CD4-positive, CD25-positive, alpha-beta regulatory T cell (primary cell): Measurements from ENCODE around the gene PROSER2. TPM values are rescaled to one million over a fixed set of nuclear protein-coding genes. Genes with fewer than 3 reads are reported as not detected.
"Not testable (repeated sequence)": the region's sequence is repeated elsewhere in the genome, so short reads cannot be mapped to it uniquely, and the experiment has no call there.

Experiments
- ATAC-seq, 2 donors: fragments of 150-1000 bp; cut with Tn5 transposase; one replicate each; pipeline ENCODE4 v1.10.0; 2021; ENCODE audit warnings: low read depth in 2 of 2, moderate number of reproducible peaks in 2 of 2, moderate library complexity in 1 of 2
- DNase-seq, 3 donors: peaks; one replicate each; pipeline versions ENCODE4 v3.0.0 to v3.0.0-alpha.2; 2012 to 2022; ENCODE audit warnings: mixed read lengths in 1 of 3
- H3K27ac ChIP-seq: one replicate; pipeline ENCODE4 v1.7.0; 2013; ENCODE audit warnings: mild to moderate bottlenecking, low read length; ENCODE audit not compliant: insufficient read depth, poor library complexity, severe bottlenecking
- H3K27me3 ChIP-seq: one replicate; pipeline ENCODE4 v1.7.0; 2013; ENCODE audit warnings: low read length; ENCODE audit not compliant: control insufficient read depth, insufficient read depth
- H3K36me3 ChIP-seq: one replicate; pipeline ENCODE4 v1.7.0; 2013; ENCODE audit warnings: mild to moderate bottlenecking, low read length, moderate library complexity; ENCODE audit not compliant: control insufficient read depth, insufficient read depth
- H3K4me1 ChIP-seq: 2 replicates; pipeline ENCODE4 v1.7.0; 2013; ENCODE audit warnings: mild to moderate bottlenecking, low read length; ENCODE audit not compliant: insufficient read depth, control insufficient read depth, poor library complexity, severe bottlenecking
- H3K4me3 ChIP-seq: one replicate; pipeline ENCODE4 v1.7.0; 2013; ENCODE audit warnings: low read depth, mild to moderate bottlenecking, low read length, moderate library complexity
- H3K9me3 ChIP-seq, 2 experiments: 1 replicate in 1 of 2; 2 replicates in 1 of 2; pipeline ENCODE4 v1.7.0; 2013; ENCODE audit warnings: low read length in 2 of 2, mild to moderate bottlenecking in 1 of 2, moderate library complexity in 1 of 2; ENCODE audit not compliant: control insufficient read depth in 2 of 2
- H3K27ac Mint-ChIP-seq, 3 donors: one replicate each; pipeline ENCODE4 v1.8.0; 2020 to 2022; ENCODE audit warnings: mild to moderate bottlenecking in 3 of 3, mixed read lengths in 3 of 3, moderate library complexity in 2 of 3
- H3K27me3 Mint-ChIP-seq: one replicate; pipeline ENCODE4 v1.8.0; 2022; ENCODE audit warnings: mild to moderate bottlenecking, mixed read lengths
- H3K36me3 Mint-ChIP-seq: one replicate; pipeline ENCODE4 v1.8.0; 2020; ENCODE audit warnings: mixed read lengths
- H3K4me1 Mint-ChIP-seq, 4 donors: one replicate each; pipeline ENCODE4 v1.8.0; 2020 to 2022; ENCODE audit warnings: mixed read lengths in 4 of 4, mild to moderate bottlenecking in 1 of 4
- H3K4me3 Mint-ChIP-seq, 4 donors: one replicate each; pipeline ENCODE4 v1.8.0; 2020 to 2022; ENCODE audit warnings: mild to moderate bottlenecking in 4 of 4, mixed read lengths in 4 of 4, moderate library complexity in 3 of 4
- H3K9me3 Mint-ChIP-seq, 7 donors: one replicate each; pipeline ENCODE4 v1.8.0; 2020 to 2022; ENCODE audit warnings: mixed read lengths in 7 of 7, mild to moderate bottlenecking in 3 of 7, moderate library complexity in 2 of 7
- polyA plus RNA-seq, 4 donors: library from polyadenylated mRNA; unstranded; fragments of 300-500 nt; fragmentation: Illumina TruSeq; gene quantifications; one replicate each; pipeline ENCODE4 v1.2.3, GENCODE V29; 2021
- total RNA-seq: library from RNA; stranded (reverse); gene quantifications from one replicate; pipeline ENCODE4 v1.2.3, GENCODE V29; 2022

The PROSER2 gene
- total and polyA plus RNA-seq, 5 donors from 2014 or later: 0.25 to 1.3 (median 0.65) TPM; not detected in 2

DNA sequence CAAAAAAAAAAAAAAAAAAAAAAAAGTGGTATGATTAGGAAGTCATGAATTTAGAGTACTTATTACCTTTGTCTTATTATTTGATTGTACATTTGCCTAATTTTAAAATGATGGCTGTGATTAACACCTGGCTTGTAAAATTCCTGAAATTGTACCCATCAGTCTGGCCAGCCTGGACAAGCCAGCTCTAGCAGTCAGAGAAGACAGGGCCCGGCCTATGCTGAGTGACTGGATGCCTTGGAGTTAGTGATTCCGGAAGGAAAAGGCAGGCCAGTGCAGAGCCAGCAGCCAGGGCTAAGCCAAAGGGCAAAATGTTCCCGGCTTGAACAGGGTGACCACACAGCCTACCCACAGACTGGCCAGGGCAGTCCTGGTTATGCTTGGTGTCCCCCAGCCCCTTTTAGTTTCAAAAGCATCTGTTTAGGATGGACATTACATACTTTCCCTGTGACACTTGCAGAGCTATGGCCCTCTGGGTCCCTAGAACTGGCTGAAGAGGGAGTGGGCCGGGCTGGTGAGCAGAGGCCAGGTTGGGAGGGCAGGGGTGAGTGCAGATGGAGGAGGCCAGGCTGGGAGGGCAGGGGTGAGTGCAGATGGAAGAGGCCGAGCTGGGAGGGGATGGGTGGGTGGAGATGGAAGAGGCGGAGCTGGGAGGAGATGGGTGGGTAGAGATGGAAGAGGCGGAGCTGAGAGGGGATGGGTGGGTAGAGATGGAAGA lies 61.7 kb downstream of the PROSER2 start:
- Mint-ChIP-seq H3K36me3 (no peaks in the 10 kb centered on the region), H3K27me3 (no peaks in the 10 kb centered on the region), H3K4me1 (peaks cover 0 to 4% (median 2%) of the 10 kb centered on the region in 4 donors), H3K4me3 (no peak overlapping the region), H3K27ac (no peak overlapping the region), H3K9me3 (no peaks in the 10 kb centered on the region)
- no peak overlapping the region for H3K4me3 ChIP-seq
- no peaks in the 10 kb centered on the region for H3K36me3 ChIP-seq
- no peaks in the 10 kb centered on the region for H3K4me1 ChIP-seq
- no peaks in the 10 kb centered on the region for H3K9me3 ChIP-seq
- DNase-seq (no peak), ATAC-seq (no peak)
- H3K27ac ChIP-seq: no peak overlapping the region
- no peaks in the 10 kb centered on the region for H3K27me3 ChIP-seq

DNA sequence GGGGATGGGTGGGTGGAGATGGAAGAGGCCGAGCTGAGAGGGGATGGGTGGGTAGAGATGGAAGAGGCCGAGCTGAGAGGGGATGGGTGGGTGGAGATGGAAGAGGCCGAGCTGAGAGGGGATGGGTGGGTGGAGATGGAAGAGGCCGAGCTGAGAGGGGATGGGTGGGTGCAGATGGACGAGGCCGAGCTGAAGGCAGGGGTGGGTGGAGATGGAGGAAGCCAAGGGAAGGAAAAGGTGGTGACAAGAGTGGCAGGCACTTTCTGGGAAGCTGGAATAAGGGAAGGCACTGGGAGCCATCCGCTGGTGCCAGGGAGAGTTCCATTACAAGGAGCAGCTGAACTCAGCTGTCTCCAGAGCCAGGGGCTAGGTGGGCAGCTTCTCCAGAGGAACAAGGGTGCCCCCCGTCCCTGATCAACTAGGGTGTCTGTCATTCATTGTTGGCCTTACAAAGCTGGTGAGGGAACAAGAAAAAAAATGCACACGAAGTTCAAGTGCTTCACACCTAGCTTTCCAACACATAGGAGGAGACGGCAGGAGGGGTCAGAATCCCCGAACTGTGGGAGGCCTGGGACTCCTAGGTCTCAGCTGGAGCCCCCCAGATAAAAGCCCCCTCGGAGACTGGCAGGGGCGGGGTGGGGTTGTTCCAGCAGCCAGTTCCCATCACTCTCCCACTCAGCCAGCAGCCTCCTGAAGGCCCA lies 62.4 kb downstream of the PROSER2 start:
- H3K4me1 Mint-ChIP-seq: peaks cover 0 to 4% (median 2%) of the 10 kb centered on the region in 4 donors
- DNase-seq: no peak
- no peak overlapping the region for H3K4me3 ChIP-seq
- no peak overlapping the region for H3K27ac ChIP-seq
- H3K36me3 Mint-ChIP-seq: no peaks in the 10 kb centered on the region
- no peaks in the 10 kb centered on the region for H3K36me3 ChIP-seq
- no peak overlapping the region for H3K27ac Mint-ChIP-seq
- ATAC-seq: no peak
- H3K27me3 ChIP-seq: no peaks in the 10 kb centered on the region
- H3K9me3 Mint-ChIP-seq: no peaks in the 10 kb centered on the region
- H3K9me3 ChIP-seq: no peaks in the 10 kb centered on the region
- no peaks in the 10 kb centered on the region for H3K4me1 ChIP-seq
- H3K27me3 Mint-ChIP-seq: no peaks in the 10 kb centered on the region
- H3K4me3 Mint-ChIP-seq: no peak overlapping the region

DNA sequence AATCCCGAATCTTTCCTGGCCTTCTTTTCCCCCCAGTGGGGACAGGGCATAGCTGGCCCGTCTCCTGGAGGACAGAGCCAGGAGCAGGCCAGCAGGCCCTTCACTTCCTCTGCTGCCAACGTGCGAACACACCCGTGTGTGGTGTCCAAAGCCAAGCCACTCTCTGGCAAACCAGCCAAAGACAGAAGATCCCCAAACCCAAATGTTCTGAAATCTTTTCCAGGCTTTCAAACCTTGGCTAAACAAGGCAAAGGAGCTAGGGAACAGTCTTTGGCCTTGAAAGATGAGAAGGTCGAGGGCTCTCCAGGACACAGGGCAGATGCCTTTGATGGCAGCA lies 63.0 kb downstream of the PROSER2 start:
- Mint-ChIP-seq H3K36me3 (no peaks in the 10 kb centered on the region), H3K9me3 (no peaks in the 10 kb centered on the region), H3K4me1 (peaks cover 0 to 4% (median 2%) of the 10 kb centered on the region in 4 donors), H3K4me3 (no peak overlapping the region), H3K27me3 (no peaks in the 10 kb centered on the region), H3K27ac (no peak overlapping the region)
- Histone ChIP-seq H3K4me3 (no peak overlapping the region), H3K4me1 (no peaks in the 10 kb centered on the region), H3K36me3 (no peaks in the 10 kb centered on the region), H3K9me3 (no peaks in the 10 kb centered on the region), H3K27ac (no peak overlapping the region), H3K27me3 (no peaks in the 10 kb centered on the region)
- DNase-seq (no peak), ATAC-seq (no peak)

DNA sequence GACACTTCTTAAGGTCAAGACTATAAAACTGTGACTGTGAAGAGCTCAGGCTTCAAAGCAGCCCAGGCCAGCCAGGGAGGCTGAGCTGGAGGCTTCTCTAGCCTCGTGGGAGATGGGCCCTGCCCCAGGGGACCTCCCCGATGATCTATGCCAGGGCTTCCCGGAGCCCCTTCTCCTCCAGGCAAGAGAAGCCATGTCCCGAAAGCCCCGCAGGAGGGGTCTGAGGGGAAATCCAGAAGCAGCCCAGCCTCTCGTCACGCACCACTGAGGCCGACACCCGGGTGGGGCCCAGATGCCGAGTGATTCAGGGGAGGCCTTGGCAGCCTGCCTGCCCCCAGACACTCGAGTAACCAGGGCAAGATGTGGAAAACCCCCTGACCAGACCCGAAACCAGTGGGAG lies 63.7 kb downstream of the PROSER2 start:
- Histone ChIP-seq H3K27ac (no peak overlapping the region), H3K4me3 (no peak overlapping the region), H3K4me1 (no peaks in the 10 kb centered on the region), H3K36me3 (no peaks in the 10 kb centered on the region), H3K27me3 (no peaks in the 10 kb centered on the region), H3K9me3 (no peaks in the 10 kb centered on the region)
- DNase-seq: no peak
- Mint-ChIP-seq H3K4me3 (no peak overlapping the region), H3K27ac (no peak overlapping the region), H3K9me3 (no peaks in the 10 kb centered on the region), H3K36me3 (no peaks in the 10 kb centered on the region), H3K27me3 (no peaks in the 10 kb centered on the region), H3K4me1 (peaks cover 0 to 4% (median 2%) of the 10 kb centered on the region in 4 donors)
- ATAC-seq: no peak

DNA sequence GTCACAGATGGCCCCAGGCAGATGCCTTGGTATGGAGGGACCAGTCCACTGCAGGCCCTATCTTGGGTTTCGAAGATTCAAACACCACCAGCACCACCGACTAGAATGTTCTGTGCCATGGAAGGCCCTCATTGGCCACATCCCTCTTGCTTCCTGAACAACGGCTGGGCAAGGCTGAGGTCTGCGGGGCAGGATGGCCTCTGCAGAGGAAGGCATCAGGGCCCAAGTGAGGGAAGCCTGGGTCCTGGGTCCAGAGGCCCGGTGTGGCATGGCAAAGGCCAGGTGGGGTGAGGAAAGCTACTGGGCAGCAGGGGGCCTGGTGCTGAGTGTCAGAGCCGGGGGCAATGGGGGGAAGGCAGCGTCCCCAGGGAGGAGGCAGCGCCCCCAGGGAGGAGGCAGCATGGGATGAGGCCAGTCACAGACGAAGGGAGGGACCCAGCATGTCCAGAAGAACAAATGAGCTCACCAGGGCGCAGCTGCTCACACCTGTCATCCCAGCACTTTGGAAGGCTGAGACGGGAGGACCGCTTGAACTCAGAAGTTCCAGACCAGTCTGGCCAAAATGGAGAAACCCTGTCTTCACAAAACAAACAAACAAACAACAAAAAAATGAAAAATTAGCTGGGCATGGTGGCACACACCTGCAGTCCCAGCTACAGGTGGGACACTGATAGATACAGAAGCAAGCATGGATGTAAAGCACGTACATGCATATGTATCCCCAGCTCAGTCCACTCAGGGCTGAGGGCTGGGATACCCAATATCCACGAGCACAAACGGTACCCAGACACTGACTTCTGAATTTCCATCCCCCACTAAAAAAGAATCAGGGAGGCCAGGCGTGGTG lies 64.4 kb downstream of the PROSER2 start:
- H3K36me3 ChIP-seq: no peaks in the 10 kb centered on the region
- no peak overlapping the region for H3K4me3 Mint-ChIP-seq
- no peak overlapping the region for H3K27ac ChIP-seq
- no peaks in the 10 kb centered on the region for H3K27me3 ChIP-seq
- DNase-seq (no peak), ATAC-seq (no peak)
- H3K27ac Mint-ChIP-seq: no peak overlapping the region
- H3K4me3 ChIP-seq: no peak overlapping the region
- no peaks in the 10 kb centered on the region for H3K9me3 Mint-ChIP-seq
- H3K9me3 ChIP-seq: no peaks in the 10 kb centered on the region
- H3K4me1 ChIP-seq: no peaks in the 10 kb centered on the region
- no peaks in the 10 kb centered on the region for H3K27me3 Mint-ChIP-seq
- no peaks in the 10 kb centered on the region for H3K36me3 Mint-ChIP-seq
- H3K4me1 Mint-ChIP-seq: peaks cover 0 to 2% (median under 1%) of the 10 kb centered on the region in 4 donors

DNA sequence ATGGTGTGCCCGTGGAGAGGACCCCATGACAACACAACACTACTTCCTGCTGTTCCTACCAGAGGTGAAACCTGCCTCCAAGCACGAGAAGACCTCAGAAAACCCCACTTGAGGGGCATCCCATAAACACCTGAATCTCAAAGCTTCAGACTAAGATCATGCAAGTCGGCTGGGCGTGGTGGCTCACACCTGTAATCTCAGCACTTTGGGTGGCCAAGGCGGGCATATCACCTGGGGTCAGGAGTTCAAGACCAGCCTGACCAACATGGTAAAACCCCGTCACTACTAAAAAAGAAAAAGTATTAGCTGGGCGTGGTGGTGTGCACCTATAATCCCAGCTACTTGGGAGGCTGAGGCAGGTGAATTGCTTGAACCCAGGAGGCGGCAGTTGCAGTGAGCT lies 66.1 kb downstream of the PROSER2 start:
- not testable (repeated sequence) for DNase-seq, H3K27ac ChIP-seq, H3K27me3 ChIP-seq, H3K9me3 Mint-ChIP-seq, H3K36me3 Mint-ChIP-seq, H3K36me3 ChIP-seq, H3K27ac Mint-ChIP-seq, ATAC-seq, H3K4me3 ChIP-seq, H3K4me3 Mint-ChIP-seq, H3K4me1 ChIP-seq, H3K4me1 Mint-ChIP-seq, H3K27me3 Mint-ChIP-seq, H3K9me3 ChIP-seq

DNA sequence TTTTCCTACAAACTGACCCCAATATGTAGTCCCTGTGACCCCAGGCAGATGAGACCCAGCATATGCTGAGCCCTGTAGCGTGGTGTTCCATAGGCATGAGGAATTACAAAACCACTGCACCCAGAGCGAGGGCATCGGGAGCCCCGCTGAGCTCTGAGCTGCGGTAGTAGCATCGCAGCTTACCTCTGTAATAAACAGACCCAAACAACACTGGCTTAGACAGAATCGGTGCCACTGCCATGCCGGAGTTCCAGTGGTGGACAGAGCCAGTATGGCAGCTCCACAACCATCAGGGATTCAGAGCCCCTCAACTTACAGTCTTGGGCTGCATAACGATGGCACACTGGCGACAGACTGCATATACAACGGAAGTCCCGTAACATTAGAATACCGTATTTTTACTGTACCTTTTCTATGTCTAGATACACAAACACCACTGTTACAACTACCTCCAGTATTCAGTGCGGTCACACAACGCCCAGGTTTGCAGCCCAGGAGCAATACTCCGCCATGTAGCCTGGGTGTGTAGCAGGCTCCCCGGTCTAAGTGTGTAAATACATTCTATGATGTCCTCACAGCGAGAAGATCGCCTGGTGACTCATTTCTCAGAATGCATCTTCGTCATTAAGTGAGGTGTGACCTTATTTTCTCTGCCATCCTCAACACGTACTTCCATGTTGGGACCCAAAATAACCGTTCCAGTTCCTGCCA lies 68.8 kb downstream of the PROSER2 start:
- Mint-ChIP-seq H3K4me3 (no peak overlapping the region), H3K27ac (no peak overlapping the region), H3K27me3 (no peaks in the 10 kb centered on the region), H3K9me3 (peaks cover 0 to 1% (median 0%) of the 10 kb centered on the region in 7 donors), H3K4me1 (peaks cover 0 to 6% (median 0%) of the 10 kb centered on the region in 4 donors), H3K36me3 (no peaks in the 10 kb centered on the region)
- H3K4me1 ChIP-seq: peaks cover 6% of the 10 kb centered on the region
- H3K27ac ChIP-seq: no peak overlapping the region
- ATAC-seq: no peak
- no peaks in the 10 kb centered on the region for H3K9me3 ChIP-seq
- H3K4me3 ChIP-seq: no peak overlapping the region
- H3K36me3 ChIP-seq: no peaks in the 10 kb centered on the region
- no peak for DNase-seq
- no peaks in the 10 kb centered on the region for H3K27me3 ChIP-seq
